CD4-positive, alpha-beta memory T cell (primary cell): Measurements from ENCODE around the gene FAM184A. TPM values are rescaled to one million over a fixed set of nuclear protein-coding genes. Genes with fewer than 3 reads are reported as not detected.
"Not testable (repeated sequence)": the region's sequence is repeated elsewhere in the genome, so short reads cannot be mapped to it uniquely, and the experiment has no call there.

ENCODE experiments used
- CTCF ChIA-PET: fragments of 350-600 bp; sonication (Branson Sonifier 250); formaldehyde crosslinking; loops from one replicate; lab custom pipeline; 2021; ENCODE audit warnings: inconsistent platforms; ENCODE audit not compliant: partially characterized antibody; lab: Charles Lee
- POLR2A ChIA-PET: fragments of 350-600 bp; sonication (Branson Sonifier 250); formaldehyde crosslinking; loops from one replicate; lab custom pipeline; 2021; ENCODE audit not compliant: partially characterized antibody; lab: Charles Lee
- DNase-seq, 5 donors: peaks; one replicate each; pipeline versions ENCODE4 v3.0.0 to v3.0.0-alpha.2; 2020 to 2022; ENCODE audit warnings: mixed read lengths in 1 of 5
- H3K27ac ChIP-seq: one replicate; pipeline ENCODE4 v1.7.0; 2013; ENCODE audit warnings: low read depth, low read length
- H3K27me3 ChIP-seq: 2 replicates; pipeline ENCODE4 v1.7.0; 2013; ENCODE audit warnings: mild to moderate bottlenecking, low read length, moderate library complexity; ENCODE audit not compliant: insufficient read depth
- H3K36me3 ChIP-seq: 2 replicates; pipeline ENCODE4 v1.7.0; 2013; ENCODE audit warnings: mild to moderate bottlenecking, low read length, moderate library complexity; ENCODE audit not compliant: insufficient read depth
- H3K4me1 ChIP-seq: 2 replicates; pipeline ENCODE4 v1.7.0; 2013; ENCODE audit warnings: mild to moderate bottlenecking, low read length, moderate library complexity; ENCODE audit not compliant: insufficient read depth
- H3K4me3 ChIP-seq, 2 donors: one replicate each; pipeline ENCODE4 v1.7.0; 2013; ENCODE audit warnings: low read length in 2 of 2, mild to moderate bottlenecking in 1 of 2
- H3K9me3 ChIP-seq, 2 donors: one replicate each; pipeline ENCODE4 v1.7.0; 2013; ENCODE audit warnings: low read length in 2 of 2, control low read depth in 1 of 2; ENCODE audit not compliant: control insufficient read depth in 1 of 2
- H3K27ac Mint-ChIP-seq, 7 donors: one replicate each; pipeline ENCODE4 v1.8.0; 2020 to 2021; ENCODE audit warnings: mixed read lengths in 7 of 7, mild to moderate bottlenecking in 6 of 7, inconsistent platforms in 3 of 7, moderate library complexity in 3 of 7
- H3K27me3 Mint-ChIP-seq, 2 donors: one replicate each; pipeline ENCODE4 v1.8.0; 2020 to 2021; ENCODE audit warnings: mixed read lengths in 2 of 2
- H3K36me3 Mint-ChIP-seq, 2 donors: one replicate each; pipeline ENCODE4 v1.8.0; 2020 to 2021; ENCODE audit warnings: mixed read lengths in 2 of 2, inconsistent platforms in 1 of 2, mild to moderate bottlenecking in 1 of 2
- H3K4me1 Mint-ChIP-seq, 4 donors: one replicate each; pipeline ENCODE4 v1.8.0; 2020 to 2021; ENCODE audit warnings: mixed read lengths in 4 of 4, mild to moderate bottlenecking in 1 of 4
- H3K4me3 Mint-ChIP-seq, 8 donors: one replicate each; pipeline ENCODE4 v1.8.0; 2020 to 2021; ENCODE audit warnings: mixed read lengths in 8 of 8, mild to moderate bottlenecking in 7 of 8, moderate library complexity in 6 of 8, inconsistent platforms in 3 of 8
- H3K9me3 Mint-ChIP-seq, 8 donors: one replicate each; pipeline ENCODE4 v1.8.0; 2020 to 2021; ENCODE audit warnings: mixed read lengths in 8 of 8, mild to moderate bottlenecking in 5 of 8, inconsistent platforms in 3 of 8, moderate library complexity in 1 of 8
- intact Hi-C: fragments of 100-400 bp; cut with micrococcal nuclease; formaldehyde crosslinking; loops from one replicate; pipeline ENCODE4 v1.15.1; 2023
- polyA plus RNA-seq, 2 donors: library from polyadenylated mRNA; unstranded; fragments of 300-500 nt; fragmentation: Illumina TruSeq; gene quantifications; one replicate each; pipeline ENCODE4 v1.2.3, GENCODE V29; 2021
- total RNA-seq, 2 experiments: library from RNA; stranded (reverse); gene quantifications; one replicate each; pipeline ENCODE4 v1.2.3, GENCODE V29; 2021

The FAM184A gene
- total and polyA plus RNA-seq, 4 experiments from 2014 or later = 0.54 to 6.1 (median 3.6) TPM

GRCh38 chr6:119097815-119098361 is 19.4 kb upstream of the FAM184A start:
- H3K36me3 ChIP-seq, POLR2A ChIA-PET, CTCF ChIA-PET, H3K27ac ChIP-seq, DNase-seq, H3K4me3 ChIP-seq, intact Hi-C loops, H3K4me1 ChIP-seq, H3K36me3 Mint-ChIP-seq, H3K27me3 ChIP-seq, H3K4me1 Mint-ChIP-seq, H3K4me3 Mint-ChIP-seq, H3K9me3 Mint-ChIP-seq, H3K9me3 ChIP-seq, H3K27me3 Mint-ChIP-seq: not testable (repeated sequence)
- peak overlapping the region in 3 of 7 donors; percentile 43 to 72 (median 44) for H3K27ac Mint-ChIP-seq

DNA sequence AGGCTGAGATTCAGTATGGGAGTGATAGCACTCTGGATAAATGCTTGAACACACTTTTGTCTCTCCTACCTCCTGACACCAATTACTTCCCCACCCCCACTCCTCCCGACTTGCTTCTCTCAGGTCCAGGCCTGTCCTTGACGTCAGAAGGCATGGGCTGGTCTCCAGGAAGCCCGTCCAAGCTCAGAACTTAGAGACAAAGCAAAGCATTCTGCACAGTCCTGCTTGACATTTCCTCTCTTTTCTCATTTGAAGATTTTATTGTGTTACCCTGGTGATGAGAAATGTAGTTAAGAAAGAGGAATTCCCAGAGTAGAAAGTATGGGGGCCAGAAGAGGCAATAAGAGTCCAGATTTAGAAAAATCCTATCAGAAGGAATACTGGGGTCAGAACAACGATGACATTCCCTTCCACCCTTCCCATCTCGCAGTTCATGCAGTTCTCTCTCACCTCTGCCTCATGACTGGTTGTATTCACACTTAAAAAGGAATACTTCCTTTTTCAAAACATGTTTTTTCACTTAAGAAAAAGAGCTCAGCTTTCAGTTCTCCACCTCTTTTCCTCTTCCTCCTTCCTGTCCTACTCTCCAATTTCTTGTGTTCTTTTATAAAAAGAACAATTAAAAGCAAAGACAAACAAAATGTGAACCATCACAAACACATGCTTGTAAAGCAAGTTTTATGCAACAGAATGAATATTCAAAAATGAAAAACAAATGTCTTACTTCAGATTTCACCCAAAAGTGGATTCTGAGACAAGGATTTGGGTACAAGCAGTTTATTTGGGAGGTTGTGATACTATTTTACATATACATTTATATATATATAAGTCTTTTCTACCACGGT is 18.5 kb upstream of the FAM184A start:
- DNase-seq = no peak
- Histone ChIP-seq H3K27ac (no peak overlapping the region), H3K4me1 (no peaks in the 10 kb centered on the region), H3K36me3 (no peaks in the 10 kb centered on the region), H3K27me3 (no peaks in the 10 kb centered on the region), H3K4me3 (no peak overlapping the region), H3K9me3 (no peaks in the 10 kb centered on the region)
- Mint-ChIP-seq H3K36me3 (no peaks in the 10 kb centered on the region), H3K27ac (peak overlapping the region in 5 of 7 donors; percentile 14 to 61 (median 50)), H3K9me3 (no peaks in the 10 kb centered on the region), H3K4me1 (peaks cover 0 to 8% (median 4%) of the 10 kb centered on the region in 4 donors), H3K27me3 (peaks cover 1 to 4% of the 10 kb centered on the region in 2 donors), H3K4me3 (no peak overlapping the region)
- CTCF ChIA-PET = no interaction called here
- POLR2A ChIA-PET = no interaction called here
- intact Hi-C loops = no loop called here

GRCh38 chr6:119090256-119090655 is 11.8 kb upstream of the FAM184A start:
- DNase-seq = no peak
- Histone ChIP-seq H3K4me3 (no peak overlapping the region), H3K9me3 (no peaks in the 10 kb centered on the region), H3K36me3 (no peaks in the 10 kb centered on the region), H3K27me3 (no peaks in the 10 kb centered on the region), H3K27ac (no peak overlapping the region), H3K4me1 (no peaks in the 10 kb centered on the region)
- CTCF ChIA-PET = no interaction called here
- Mint-ChIP-seq H3K27ac (no peak overlapping the region), H3K27me3 (peaks cover 2 to 4% of the 10 kb centered on the region in 2 donors), H3K4me1 (no peaks in the 10 kb centered on the region), H3K36me3 (peaks cover 0 to 3% of the 10 kb centered on the region in 2 donors), H3K9me3 (peaks cover 0 to 5% (median 0%) of the 10 kb centered on the region in 8 donors), H3K4me3 (no peak overlapping the region)
- POLR2A ChIA-PET = no interaction called here
- intact Hi-C loops = no loop called here

GRCh38 chr6:119084784-119085183 is 6.3 kb upstream of the FAM184A start:
- Mint-ChIP-seq H3K27me3 (peaks cover 0 to 2% of the 10 kb centered on the region in 2 donors), H3K4me1 (no peaks in the 10 kb centered on the region), H3K36me3 (peaks cover 5 to 10% of the 10 kb centered on the region in 2 donors), H3K9me3 (peaks cover 0 to 21% (median 12%) of the 10 kb centered on the region in 8 donors), H3K4me3 (no peak overlapping the region), H3K27ac (no peak overlapping the region)
- no peaks in the 10 kb centered on the region for H3K4me1 ChIP-seq
- POLR2A ChIA-PET = no interaction called here
- CTCF ChIA-PET = no interaction called here
- no peak overlapping the region for H3K27ac ChIP-seq
- no peak overlapping the region for H3K4me3 ChIP-seq
- no peaks in the 10 kb centered on the region for H3K27me3 ChIP-seq
- H3K9me3 ChIP-seq = no peaks in the 10 kb centered on the region
- intact Hi-C loops = no loop called here
- no peaks in the 10 kb centered on the region for H3K36me3 ChIP-seq
- DNase-seq = no peak

GRCh38 chr6:119083007-119083406 is 4.5 kb upstream of the FAM184A start:
- ChIA-PET CTCF (no interaction called here), POLR2A (no interaction called here)
- Mint-ChIP-seq H3K36me3 (peaks cover 9% of the 10 kb centered on the region in 2 donors), H3K27me3 (peaks cover 0 to 2% of the 10 kb centered on the region in 2 donors), H3K4me3 (no peak overlapping the region), H3K27ac (no peak overlapping the region), H3K4me1 (peaks cover 4 to 10% (median 7%) of the 10 kb centered on the region in 4 donors), H3K9me3 (peaks cover 0 to 18% (median 12%) of the 10 kb centered on the region in 8 donors)
- H3K9me3 ChIP-seq = no peaks in the 10 kb centered on the region
- H3K27me3 ChIP-seq = no peaks in the 10 kb centered on the region
- DNase-seq = no peak
- no peak overlapping the region for H3K4me3 ChIP-seq
- intact Hi-C loops = no loop called here
- H3K36me3 ChIP-seq = no peaks in the 10 kb centered on the region
- peaks cover 7% of the 10 kb centered on the region for H3K4me1 ChIP-seq
- H3K27ac ChIP-seq = no peak overlapping the region

GRCh38 chr6:119079283-119079809 is 882 bp upstream of the FAM184A start:
- no peaks in the 10 kb centered on the region for H3K27me3 Mint-ChIP-seq
- H3K4me1 Mint-ChIP-seq = peaks cover 26 to 33% (median 30%) of the 10 kb centered on the region in 4 donors
- peak overlapping the region; percentile 90 to 98 (median 95) for H3K27ac Mint-ChIP-seq
- Histone ChIP-seq H3K27me3 (no peaks in the 10 kb centered on the region), H3K36me3 (no peaks in the 10 kb centered on the region), H3K27ac (peak overlapping the region; percentile 38), H3K9me3 (no peaks in the 10 kb centered on the region), H3K4me1 (peaks cover 31% of the 10 kb centered on the region), H3K4me3 (peak overlapping the region; percentile 68 to 80)
- no peak for DNase-seq
- H3K4me3 Mint-ChIP-seq = peak overlapping the region; percentile 90 to 98 (median 96)
- peaks cover 0 to 17% (median 12%) of the 10 kb centered on the region in 8 donors for H3K9me3 Mint-ChIP-seq
- H3K36me3 Mint-ChIP-seq = peaks cover 9 to 12% of the 10 kb centered on the region in 2 donors
- ChIA-PET POLR2A (interaction anchor here (0.6 to 1.8 kb wide), 2 partner anchors 186 to 283 kb away, joined by 3 to 4 read pairs; no protein-coding TSS in a partner anchor), CTCF (interaction anchor here (0.7 kb wide), 1 partner anchor 31 kb away, joined by 4 read pairs; no protein-coding TSS in a partner anchor)
- intact Hi-C loops = loop anchor here (2.0 to 10.0 kb wide), 5 partner anchors 265 to 1532 kb away; partner anchors contain the start of genes CEP85L and NUS1
